Measurements from ENCODE around the gene UBE2O. TPM values are rescaled to one million over a fixed set of nuclear protein-coding genes. Genes with fewer than 3 reads are reported as not detected.
A peak's percentile ranks its signal among the peaks of the same experiment; 100 is the strongest.

UBE2O gene
- total and polyA plus RNA-seq, 7 experiments from 2014 or later = 8.7 to 50.8 (median 39.2) TPM

- peaks cover 0 to 22% (median 4%) of the 10 kb centered on the region in 5 donors for H3K36me3 Mint-ChIP-seq
- no peaks in the 10 kb centered on the region for H3K27me3 ChIP-seq (ENCODE audit: control insufficient read depth in 2 of 2, insufficient read depth in 2 of 2, low read length in 2 of 2)
- DNase-seq (no peak), ATAC-seq (no peak)
- ChIA-PET POLR2A (interaction anchor here (0.6 kb wide), 1 partner anchor 599 kb away, joined by 3 read pairs; no protein-coding TSS in a partner anchor), CTCF (no interaction called here)
- H3K9me3 ChIP-seq (ENCODE audit: control insufficient read depth in 2 of 3, low read length in 3 of 3) = no peaks in the 10 kb centered on the region
- H3K4me1 ChIP-seq (ENCODE audit: control insufficient read depth in 2 of 2, insufficient read depth in 2 of 2, low read length in 2 of 2) = peaks cover 0 to 2% of the 10 kb centered on the region in 2 donors
- H3K4me3 ChIP-seq (ENCODE audit: low read length) = no peak overlapping the region
- no peaks in the 10 kb centered on the region for H3K27me3 Mint-ChIP-seq
- no peak overlapping the region for H3K4me3 Mint-ChIP-seq
- H3K27ac ChIP-seq (ENCODE audit: low read depth, low read length) = no peak overlapping the region
- peaks cover 31 to 74% (median 57%) of the 10 kb centered on the region in 7 donors for H3K4me1 Mint-ChIP-seq
- H3K36me3 ChIP-seq (ENCODE audit: control insufficient read depth in 2 of 3, insufficient read depth in 3 of 3, low read length in 3 of 3) = peaks cover 0 to under 1% (median 0%) of the 10 kb centered on the region in 3 experiments
- intact Hi-C loops (cut with micrococcal nuclease) = no loop called here
- peak overlapping the region in 2 of 9 donors; percentile 5 to 76 for H3K27ac Mint-ChIP-seq
- no peaks in the 10 kb centered on the region for H3K9me3 Mint-ChIP-seq
Measured at GRCh38 chr17:76439314-76439928, 13.5 kb downstream of the UBE2O start.

DNA sequence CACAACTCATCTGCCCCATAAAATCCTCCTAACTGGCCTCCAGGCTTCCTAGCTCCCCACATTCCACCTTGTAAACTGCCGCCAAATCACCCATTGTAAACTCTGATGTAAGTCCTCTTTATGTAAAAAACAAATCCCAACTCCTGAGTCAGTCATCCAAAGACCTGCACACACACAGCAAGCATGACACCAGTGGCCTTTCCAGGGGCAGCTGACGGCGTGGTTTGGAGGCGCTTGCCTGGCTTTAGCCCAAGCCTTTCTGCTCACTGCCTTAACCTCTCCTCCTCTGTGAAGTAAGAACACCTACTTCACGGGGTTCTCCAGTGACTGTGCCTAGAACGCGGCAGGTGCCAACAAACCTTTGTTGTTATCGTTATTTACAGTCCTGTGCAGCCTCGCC, 14.0 kb downstream of the UBE2O start:
- H3K4me3 Mint-ChIP-seq = no peak overlapping the region
- intact Hi-C loops (cut with micrococcal nuclease) = no loop called here
- POLR2A ChIA-PET = interaction anchor here (0.6 kb wide), 1 partner anchor 598 kb away, joined by 3 read pairs; no protein-coding TSS in a partner anchor
- peaks cover 31 to 76% (median 59%) of the 10 kb centered on the region in 7 donors for H3K4me1 Mint-ChIP-seq
- Histone ChIP-seq H3K36me3 (ENCODE audit: control insufficient read depth in 2 of 3, insufficient read depth in 3 of 3, low read length in 3 of 3) (peaks cover 0 to 4% (median 0%) of the 10 kb centered on the region in 3 experiments), H3K4me3 (ENCODE audit: low read length) (no peak overlapping the region), H3K9me3 (ENCODE audit: control insufficient read depth in 2 of 3, low read length in 3 of 3) (no peaks in the 10 kb centered on the region), H3K27ac (ENCODE audit: low read depth, low read length) (no peak overlapping the region), H3K4me1 (ENCODE audit: control insufficient read depth in 2 of 2, insufficient read depth in 2 of 2, low read length in 2 of 2) (peaks cover 0 to 2% of the 10 kb centered on the region in 2 donors), H3K27me3 (ENCODE audit: control insufficient read depth in 2 of 2, insufficient read depth in 2 of 2, low read length in 2 of 2) (no peaks in the 10 kb centered on the region)
- DNase-seq = no peak
- ATAC-seq = no peak
- H3K36me3 Mint-ChIP-seq = peaks cover 0 to 26% (median 4%) of the 10 kb centered on the region in 5 donors
- no peaks in the 10 kb centered on the region for H3K9me3 Mint-ChIP-seq
- H3K27me3 Mint-ChIP-seq = no peaks in the 10 kb centered on the region
- peak overlapping the region in 3 of 9 donors; percentile 5 to 53 (median 6) for H3K27ac Mint-ChIP-seq
- CTCF ChIA-PET = no interaction called here

DNA sequence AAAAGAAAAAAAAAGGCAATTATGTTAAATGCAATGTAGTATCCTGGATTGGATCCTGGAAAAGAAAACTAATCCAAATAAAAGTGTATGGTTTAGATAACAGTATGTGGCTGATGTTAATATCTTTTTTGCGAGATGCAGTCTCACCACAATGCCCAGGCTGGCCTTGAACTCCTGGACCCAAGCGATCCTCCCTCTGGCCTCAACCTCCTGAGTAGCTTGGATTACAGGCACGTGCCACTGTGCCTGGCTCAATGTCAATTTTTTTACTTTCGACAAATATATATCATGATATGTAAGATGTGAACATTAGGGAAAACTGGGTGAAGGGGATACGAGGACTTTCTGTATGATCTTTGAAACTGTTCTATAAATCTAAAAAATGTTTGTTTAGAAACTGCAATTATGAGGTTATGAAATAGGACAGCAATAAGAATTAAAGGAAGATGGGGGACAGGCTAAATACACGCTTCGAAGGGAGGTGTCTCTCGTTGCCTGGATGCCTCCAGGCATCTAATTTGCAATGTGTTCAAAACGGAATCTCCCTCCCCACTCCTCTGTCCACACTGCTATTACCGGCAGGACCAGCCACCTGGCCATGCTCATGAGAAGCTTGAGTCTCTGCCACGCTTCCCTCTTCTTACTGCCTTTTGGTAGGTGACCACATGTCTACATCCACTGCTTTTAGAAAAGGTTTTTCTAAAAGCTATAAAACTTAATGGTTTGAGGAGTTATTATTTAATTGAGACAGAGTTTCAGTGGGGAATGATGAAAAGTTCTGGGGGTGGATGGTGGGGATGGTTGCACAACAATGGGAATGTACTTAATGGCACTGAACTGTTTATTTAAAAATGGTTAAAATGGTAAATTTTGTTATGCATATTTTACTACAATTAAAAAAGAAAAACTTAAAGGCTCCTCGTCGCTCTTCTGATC, 15.2 kb downstream of the UBE2O start:
- no peak overlapping the region for H3K27ac ChIP-seq (ENCODE audit: low read depth, low read length)
- no peaks in the 10 kb centered on the region for H3K27me3 ChIP-seq (ENCODE audit: control insufficient read depth in 2 of 2, insufficient read depth in 2 of 2, low read length in 2 of 2)
- Mint-ChIP-seq H3K4me1 (peaks cover 26 to 70% (median 54%) of the 10 kb centered on the region in 7 donors), H3K27ac (peak overlapping the region in 2 of 9 donors; percentile 21 to 74), H3K4me3 (no peak overlapping the region), H3K9me3 (no peaks in the 10 kb centered on the region), H3K27me3 (no peaks in the 10 kb centered on the region), H3K36me3 (peaks cover 0 to 21% (median 4%) of the 10 kb centered on the region in 5 donors)
- intact Hi-C loops (cut with micrococcal nuclease) = no loop called here
- peaks cover 0 to 2% of the 10 kb centered on the region in 2 donors for H3K4me1 ChIP-seq (ENCODE audit: control insufficient read depth in 2 of 2, insufficient read depth in 2 of 2, low read length in 2 of 2)
- peaks cover 0 to 4% (median 0%) of the 10 kb centered on the region in 3 experiments for H3K36me3 ChIP-seq (ENCODE audit: control insufficient read depth in 2 of 3, insufficient read depth in 3 of 3, low read length in 3 of 3)
- ChIA-PET POLR2A (no interaction called here), CTCF (interaction anchor here (0.6 kb wide), 1 partner anchor 475 kb away, joined by 3 read pairs; no protein-coding TSS in a partner anchor)
- ATAC-seq (no peak), DNase-seq (no peak)
- H3K9me3 ChIP-seq (ENCODE audit: control insufficient read depth in 2 of 3, low read length in 3 of 3) = no peaks in the 10 kb centered on the region
- no peak overlapping the region for H3K4me3 ChIP-seq (ENCODE audit: low read length)

DNA sequence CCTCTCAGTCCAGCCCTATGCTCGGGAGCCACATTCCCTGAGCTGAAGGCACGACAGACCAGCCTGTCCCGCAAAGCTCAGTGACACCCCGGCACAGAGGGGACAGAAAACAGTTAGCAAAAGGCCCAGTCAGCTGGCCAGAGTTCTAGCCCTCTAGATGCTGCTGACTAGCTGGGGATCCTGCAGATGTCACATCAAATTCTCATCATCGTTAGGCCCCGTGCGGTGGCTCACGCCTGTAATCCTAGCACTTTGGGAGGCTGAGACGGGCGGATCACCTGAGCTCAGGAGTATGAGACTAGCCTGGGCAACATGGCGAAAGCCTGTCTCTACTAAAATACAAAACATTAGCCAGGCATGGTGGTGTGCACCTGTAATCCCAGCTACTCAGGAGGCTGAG, 17.2 kb downstream of the UBE2O start:
- peaks cover 12 to 59% (median 36%) of the 10 kb centered on the region in 7 donors for H3K4me1 Mint-ChIP-seq
- H3K36me3 Mint-ChIP-seq = peaks cover 0 to 20% (median 0%) of the 10 kb centered on the region in 5 donors
- peaks cover 0 to 2% of the 10 kb centered on the region in 2 donors for H3K4me1 ChIP-seq (ENCODE audit: control insufficient read depth in 2 of 2, insufficient read depth in 2 of 2, low read length in 2 of 2)
- ChIA-PET POLR2A (interaction anchor here (0.5 to 0.7 kb wide), 2 partner anchors 15 to 619 kb away, joined by 3 to 4 read pairs; no protein-coding TSS in a partner anchor), CTCF (interaction anchor here (0.8 kb wide), 1 partner anchor 127 kb away, joined by 3 read pairs; no protein-coding TSS in a partner anchor)
- DNase-seq = no peak
- no peak overlapping the region for H3K27ac ChIP-seq (ENCODE audit: low read depth, low read length)
- peak overlapping the region in 1 of 10 donors; percentile 51 for H3K4me3 Mint-ChIP-seq
- ATAC-seq = no peak
- H3K27me3 ChIP-seq (ENCODE audit: control insufficient read depth in 2 of 2, insufficient read depth in 2 of 2, low read length in 2 of 2) = no peaks in the 10 kb centered on the region
- intact Hi-C loops (cut with micrococcal nuclease) = no loop called here
- H3K27ac Mint-ChIP-seq = no peak overlapping the region
- no peak overlapping the region for H3K4me3 ChIP-seq (ENCODE audit: low read length)
- H3K27me3 Mint-ChIP-seq = no peaks in the 10 kb centered on the region
- H3K36me3 ChIP-seq (ENCODE audit: control insufficient read depth in 2 of 3, insufficient read depth in 3 of 3, low read length in 3 of 3) = peaks cover 0 to 4% (median 0%) of the 10 kb centered on the region in 3 experiments
- H3K9me3 ChIP-seq (ENCODE audit: control insufficient read depth in 2 of 3, low read length in 3 of 3) = no peaks in the 10 kb centered on the region
- no peaks in the 10 kb centered on the region for H3K9me3 Mint-ChIP-seq

DNA sequence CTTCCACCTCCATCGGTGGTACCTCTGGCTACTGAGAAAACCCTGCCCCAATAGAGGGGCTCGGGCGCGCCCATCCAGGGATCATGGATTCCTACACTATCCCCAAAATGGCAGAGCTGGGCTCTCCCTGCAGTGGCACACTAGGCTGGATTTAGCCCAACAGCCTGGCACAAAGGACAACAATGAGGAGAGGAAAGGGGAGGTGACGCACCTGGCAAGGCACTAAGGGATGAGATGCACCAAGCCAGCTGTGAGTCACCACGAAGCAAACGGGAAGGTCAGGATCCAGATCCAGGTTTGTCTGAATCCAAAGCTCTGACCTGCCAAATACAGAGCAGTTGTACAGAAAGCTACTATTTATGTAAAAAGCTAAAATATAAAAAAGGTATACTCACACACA, 18.1 kb downstream of the UBE2O start:
- Mint-ChIP-seq H3K9me3 (no peaks in the 10 kb centered on the region), H3K36me3 (peaks cover 0 to 18% (median 0%) of the 10 kb centered on the region in 5 donors), H3K4me1 (peaks cover 11 to 56% (median 39%) of the 10 kb centered on the region in 7 donors), H3K4me3 (no peak overlapping the region), H3K27ac (no peak overlapping the region), H3K27me3 (no peaks in the 10 kb centered on the region)
- intact Hi-C loops (cut with micrococcal nuclease) = no loop called here
- ATAC-seq = no peak
- Histone ChIP-seq H3K27ac (ENCODE audit: low read depth, low read length) (no peak overlapping the region), H3K36me3 (ENCODE audit: control insufficient read depth in 2 of 3, insufficient read depth in 3 of 3, low read length in 3 of 3) (peaks cover 0 to 4% (median 0%) of the 10 kb centered on the region in 3 experiments), H3K4me3 (ENCODE audit: low read length) (no peak overlapping the region), H3K4me1 (ENCODE audit: control insufficient read depth in 2 of 2, insufficient read depth in 2 of 2, low read length in 2 of 2) (peaks cover 0 to 2% of the 10 kb centered on the region in 2 donors), H3K27me3 (ENCODE audit: control insufficient read depth in 2 of 2, insufficient read depth in 2 of 2, low read length in 2 of 2) (no peaks in the 10 kb centered on the region), H3K9me3 (ENCODE audit: control insufficient read depth in 2 of 3, low read length in 3 of 3) (no peaks in the 10 kb centered on the region)
- CTCF ChIA-PET = interaction anchor here (0.8 to 1.1 kb wide), 2 partner anchors 128 to 132 kb away, joined by 3 read pairs; no protein-coding TSS in a partner anchor
- no peak for DNase-seq
- POLR2A ChIA-PET = interaction anchor here (1.0 kb wide), 1 partner anchor 161 kb away, joined by 3 read pairs; no protein-coding TSS in a partner anchor

DNA sequence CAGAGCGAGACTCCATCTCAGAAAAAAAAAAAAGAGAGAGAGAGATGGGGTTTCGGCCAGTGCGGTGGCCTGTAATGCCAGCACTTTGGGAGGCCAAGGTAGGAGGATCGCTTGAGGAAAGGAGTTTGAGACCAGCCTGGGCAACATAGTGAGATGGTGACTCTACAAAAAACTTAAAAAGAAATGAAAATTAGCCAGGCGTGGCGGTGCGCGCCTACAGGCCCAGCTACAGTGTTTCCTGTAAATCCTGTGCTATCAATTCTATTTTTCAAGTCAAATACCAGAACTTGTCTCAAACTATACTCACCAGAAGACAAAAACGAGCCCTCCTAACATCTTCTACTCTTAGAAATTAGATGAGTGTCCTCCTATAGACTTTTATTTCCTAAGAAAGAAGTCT, 19.3 kb downstream of the UBE2O start:
- no peaks in the 10 kb centered on the region for H3K4me1 ChIP-seq (ENCODE audit: control insufficient read depth in 2 of 2, insufficient read depth in 2 of 2, low read length in 2 of 2)
- POLR2A ChIA-PET = no interaction called here

More for the DNA sequence above, 19.3 kb downstream of the UBE2O start:
- CTCF ChIA-PET = no interaction called here
- Mint-ChIP-seq H3K36me3 (peaks cover 0 to 10% (median 0%) of the 10 kb centered on the region in 5 donors), H3K4me1 (peaks cover 7 to 49% (median 29%) of the 10 kb centered on the region in 7 donors), H3K4me3 (no peak overlapping the region), H3K27me3 (no peaks in the 10 kb centered on the region), H3K9me3 (no peaks in the 10 kb centered on the region), H3K27ac (no peak overlapping the region)
- DNase-seq = no peak
- Histone ChIP-seq H3K4me3 (ENCODE audit: low read length) (no peak overlapping the region), H3K9me3 (ENCODE audit: control insufficient read depth in 2 of 3, low read length in 3 of 3) (no peaks in the 10 kb centered on the region), H3K27me3 (ENCODE audit: control insufficient read depth in 2 of 2, insufficient read depth in 2 of 2, low read length in 2 of 2) (no peaks in the 10 kb centered on the region), H3K36me3 (ENCODE audit: control insufficient read depth in 2 of 3, insufficient read depth in 3 of 3, low read length in 3 of 3) (peaks cover 0 to 4% (median 0%) of the 10 kb centered on the region in 3 experiments), H3K27ac (ENCODE audit: low read depth, low read length) (no peak overlapping the region)
- intact Hi-C loops (cut with micrococcal nuclease) = no loop called here
- ATAC-seq = no peak

All from naive thymus-derived CD4-positive, alpha-beta T cell (primary cell).